ENCODE results near the gene LARP1. TPM values are rescaled to one million over a fixed set of nuclear protein-coding genes. Genes with fewer than 3 reads are reported as not detected.
"Not testable (repeated sequence)": the region's sequence is repeated elsewhere in the genome, so short reads cannot be mapped to it uniquely, and the experiment has no call there.

LARP1 gene
- total and polyA plus RNA-seq, 5 donors: 43.9 to 130 (median 122) TPM

- Histone ChIP-seq H3K27ac (ENCODE audit: low read length) (no peak overlapping the region), H3K27me3 (ENCODE audit: control insufficient read depth, insufficient read depth) (no peaks in the 10 kb centered on the region), H3K4me3 (ENCODE audit: low read length) (no peak overlapping the region), H3K4me1 (ENCODE audit: control insufficient read depth, insufficient read depth, low read length) (peaks cover 2% of the 10 kb centered on the region), H3K9me3 (ENCODE audit: control insufficient read depth, low read length) (no peaks in the 10 kb centered on the region)
- ATAC-seq (no peak), DNase-seq (no peak)
- intact Hi-C loops (cut with DNase I): no loop called here
- 78% methylated on average over 5 of the region's 5 CpGs for WGBS
Measured at GRCh38 chr5:154721481-154722058, 33.6 kb upstream of the LARP1 start.

- Histone ChIP-seq H3K27me3 (ENCODE audit: control insufficient read depth, insufficient read depth) (no peaks in the 10 kb centered on the region), H3K9me3 (ENCODE audit: control insufficient read depth, low read length) (no peaks in the 10 kb centered on the region), H3K4me3 (ENCODE audit: low read length) (no peak overlapping the region), H3K27ac (ENCODE audit: low read length) (no peak overlapping the region), H3K4me1 (ENCODE audit: control insufficient read depth, insufficient read depth, low read length) (peaks cover 2% of the 10 kb centered on the region)
- ATAC-seq (no peak), DNase-seq (no peak)
- intact Hi-C loops (cut with DNase I): no loop called here
- 86% methylated on average over 4 of the region's 4 CpGs for whole genome bisulfite sequencing
Measured at GRCh38 chr5:154722097-154722496, 33.1 kb upstream of the LARP1 start.

- H3K27ac ChIP-seq (ENCODE audit: low read length): no peak overlapping the region
- intact Hi-C loops (cut with DNase I): no loop called here
- H3K4me1 ChIP-seq (ENCODE audit: control insufficient read depth, insufficient read depth, low read length): peaks cover 2% of the 10 kb centered on the region
- ATAC-seq: no peak
- no peak overlapping the region for H3K4me3 ChIP-seq (ENCODE audit: low read length)
- 90% methylated on average over 2 of the region's 2 CpGs for WGBS
- DNase-seq: no peak
- no peaks in the 10 kb centered on the region for H3K27me3 ChIP-seq (ENCODE audit: control insufficient read depth, insufficient read depth)
- H3K9me3 ChIP-seq (ENCODE audit: control insufficient read depth, low read length): no peaks in the 10 kb centered on the region
Measured at GRCh38 chr5:154722936-154723335, 32.2 kb upstream of the LARP1 start.

- Histone ChIP-seq H3K27ac (ENCODE audit: low read length) (peak overlapping the region; percentile 71), H3K4me1 (ENCODE audit: control insufficient read depth, insufficient read depth, low read length) (peaks cover 2% of the 10 kb centered on the region), H3K4me3 (ENCODE audit: low read length) (no peak overlapping the region), H3K9me3 (ENCODE audit: control insufficient read depth, low read length) (no peaks in the 10 kb centered on the region), H3K27me3 (ENCODE audit: control insufficient read depth, insufficient read depth) (no peaks in the 10 kb centered on the region)
- DNase-seq: no peak
- WGBS: 74% methylated on average over 2 of the region's 2 CpGs
- ATAC-seq: peak; percentile 73 to 74
- intact Hi-C loops (cut with DNase I): no loop called here
Measured at GRCh38 chr5:154723740-154724505, 31.3 kb upstream of the LARP1 start.

GRCh38 chr5:154727361-154727760 is 27.8 kb upstream of the LARP1 start:
- Histone ChIP-seq H3K27me3 (ENCODE audit: control insufficient read depth, insufficient read depth) (no peaks in the 10 kb centered on the region), H3K9me3 (ENCODE audit: control insufficient read depth, low read length) (no peaks in the 10 kb centered on the region), H3K4me3 (ENCODE audit: low read length) (no peak overlapping the region), H3K27ac (ENCODE audit: low read length) (no peak overlapping the region), H3K4me1 (ENCODE audit: control insufficient read depth, insufficient read depth, low read length) (peaks cover 2% of the 10 kb centered on the region)
- WGBS: 86% methylated on average over 1 of the region's 1 CpG
- ATAC-seq (no peak), DNase-seq (no peak)
- intact Hi-C loops (cut with DNase I): no loop called here

- intact Hi-C loops (cut with DNase I): no loop called here
- no peaks in the 10 kb centered on the region for H3K4me1 ChIP-seq (ENCODE audit: control insufficient read depth, insufficient read depth, low read length)
- ATAC-seq (no peak), DNase-seq (no peak)
- H3K27ac ChIP-seq (ENCODE audit: low read length): no peak overlapping the region
- H3K27me3 ChIP-seq (ENCODE audit: control insufficient read depth, insufficient read depth): no peaks in the 10 kb centered on the region
- no peak overlapping the region for H3K4me3 ChIP-seq (ENCODE audit: low read length)
- 91% methylated on average over 3 of the region's 3 CpGs for WGBS
- H3K9me3 ChIP-seq (ENCODE audit: control insufficient read depth, low read length): no peaks in the 10 kb centered on the region
Measured at GRCh38 chr5:154728939-154729588, 26.1 kb upstream of the LARP1 start.

- no peaks in the 10 kb centered on the region for H3K27me3 ChIP-seq (ENCODE audit: control insufficient read depth, insufficient read depth)
- intact Hi-C loops (cut with DNase I): no loop called here
- H3K27ac ChIP-seq (ENCODE audit: low read length): no peak overlapping the region
- 84% methylated on average over 3 of the region's 3 CpGs for WGBS
- no peak overlapping the region for H3K4me3 ChIP-seq (ENCODE audit: low read length)
- H3K9me3 ChIP-seq (ENCODE audit: control insufficient read depth, low read length): no peaks in the 10 kb centered on the region
- no peak for ATAC-seq
- H3K4me1 ChIP-seq (ENCODE audit: control insufficient read depth, insufficient read depth, low read length): no peaks in the 10 kb centered on the region
- DNase-seq: no peak
Measured at GRCh38 chr5:154729613-154730012, 25.6 kb upstream of the LARP1 start.

- intact Hi-C loops (cut with DNase I); H3K4me1 ChIP-seq (ENCODE audit: control insufficient read depth, insufficient read depth, low read length); H3K4me3 ChIP-seq (ENCODE audit: low read length); H3K27ac ChIP-seq (ENCODE audit: low read length); ATAC-seq; H3K9me3 ChIP-seq (ENCODE audit: control insufficient read depth, low read length); DNase-seq; H3K27me3 ChIP-seq (ENCODE audit: control insufficient read depth, insufficient read depth): not testable (repeated sequence)
- 93% methylated on average over 8 of the region's 8 CpGs for WGBS
Measured at GRCh38 chr5:154730761-154731160, 24.4 kb upstream of the LARP1 start.

GRCh38 chr5:154732212-154732611 is 23.0 kb upstream of the LARP1 start:
- ATAC-seq (no peak), DNase-seq (no peak)
- H3K4me3 ChIP-seq (ENCODE audit: low read length): no peak overlapping the region
- no peaks in the 10 kb centered on the region for H3K4me1 ChIP-seq (ENCODE audit: control insufficient read depth, insufficient read depth, low read length)
- intact Hi-C loops (cut with DNase I): no loop called here
- H3K27me3 ChIP-seq (ENCODE audit: control insufficient read depth, insufficient read depth): no peaks in the 10 kb centered on the region
- H3K27ac ChIP-seq (ENCODE audit: low read length): no peak overlapping the region
- 98% methylated on average over 1 of the region's 1 CpG for WGBS
- H3K9me3 ChIP-seq (ENCODE audit: control insufficient read depth, low read length): no peaks in the 10 kb centered on the region

- no peaks in the 10 kb centered on the region for H3K27me3 ChIP-seq (ENCODE audit: control insufficient read depth, insufficient read depth)
- no peak overlapping the region for H3K4me3 ChIP-seq (ENCODE audit: low read length)
- WGBS: 74% methylated on average over 7 of the region's 7 CpGs
- no peak overlapping the region for H3K27ac ChIP-seq (ENCODE audit: low read length)
- ATAC-seq: no peak
- H3K9me3 ChIP-seq (ENCODE audit: control insufficient read depth, low read length): no peaks in the 10 kb centered on the region
- no peak for DNase-seq
- intact Hi-C loops (cut with DNase I): no loop called here
- H3K4me1 ChIP-seq (ENCODE audit: control insufficient read depth, insufficient read depth, low read length): no peaks in the 10 kb centered on the region
Measured at GRCh38 chr5:154734370-154735248, 20.6 kb upstream of the LARP1 start.

- H3K4me1 ChIP-seq (ENCODE audit: control insufficient read depth, insufficient read depth, low read length); H3K4me3 ChIP-seq (ENCODE audit: low read length); H3K9me3 ChIP-seq (ENCODE audit: control insufficient read depth, low read length); intact Hi-C loops (cut with DNase I); H3K27ac ChIP-seq (ENCODE audit: low read length); H3K27me3 ChIP-seq (ENCODE audit: control insufficient read depth, insufficient read depth); DNase-seq; ATAC-seq: not testable (repeated sequence)
- 98% methylated on average over 7 of the region's 7 CpGs for WGBS
Measured at GRCh38 chr5:154735362-154735761, 19.8 kb upstream of the LARP1 start.

All from right cardiac atrium (tissue), 5 donors.